Right ventricle myocardium superior (tissue), 1 donor: Measurements from ENCODE around the gene ZNF714. TPM values are rescaled to one million over a fixed set of nuclear protein-coding genes. Genes with fewer than 3 reads are reported as not detected.
"Not testable (repeated sequence)": the region's sequence is repeated elsewhere in the genome, so short reads cannot be mapped to it uniquely, and the experiment has no call there.

Experiments
- ATAC-seq: fragments of 200-7000 bp; cut with Tn5 transposase; one replicate; pipeline ENCODE4 v1.9.1; 2020; ENCODE audit warnings: mild to moderate bottlenecking; ENCODE audit not compliant: poor library complexity
- DNase-seq: peaks from one replicate; pipeline ENCODE4 v3.0.0-alpha.2; 2020
- intact Hi-C: fragments of 100-400 bp; cut with DNase I; formaldehyde crosslinking; loops from one replicate; pipeline ENCODE4 v1.11.2; 2022
- total RNA-seq: library from RNA; stranded (reverse); fragmentation: NEBNext Ultra II Directional; extraction: Animal tissue kit (Norgen Biotek cat#: 25700); gene quantifications from one replicate; pipeline ENCODE4 v1.2.1, GENCODE V29; 2021
- donor health status: DM: no; HTN: yes; CAD: no; lungs with severe emphysema.

The ZNF714 gene
- total RNA-seq, 1 donor from 2014 or later: 2.2 TPM

DNA sequence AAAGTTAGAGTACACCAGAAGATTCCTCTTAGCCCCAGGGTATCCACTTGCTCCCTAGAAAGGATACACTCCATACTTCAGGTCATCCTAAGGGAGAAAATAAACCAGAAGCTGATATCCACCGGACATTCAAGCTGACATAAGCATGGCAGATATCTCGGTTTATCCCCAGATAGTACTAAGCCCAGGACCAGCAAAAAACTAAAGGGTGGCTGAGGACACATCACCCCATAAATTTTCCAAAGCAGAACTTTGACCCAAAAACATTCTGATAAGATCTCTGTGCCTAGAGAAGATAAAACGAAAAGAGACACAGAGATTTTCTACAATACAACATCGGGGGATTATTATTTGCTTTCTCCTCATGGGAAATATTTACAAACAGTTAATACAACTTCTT lies 45.9 kb downstream of the ZNF714 start:
- intact Hi-C loops: no loop called here
- DNase-seq: no peak
- no peak for ATAC-seq

DNA sequence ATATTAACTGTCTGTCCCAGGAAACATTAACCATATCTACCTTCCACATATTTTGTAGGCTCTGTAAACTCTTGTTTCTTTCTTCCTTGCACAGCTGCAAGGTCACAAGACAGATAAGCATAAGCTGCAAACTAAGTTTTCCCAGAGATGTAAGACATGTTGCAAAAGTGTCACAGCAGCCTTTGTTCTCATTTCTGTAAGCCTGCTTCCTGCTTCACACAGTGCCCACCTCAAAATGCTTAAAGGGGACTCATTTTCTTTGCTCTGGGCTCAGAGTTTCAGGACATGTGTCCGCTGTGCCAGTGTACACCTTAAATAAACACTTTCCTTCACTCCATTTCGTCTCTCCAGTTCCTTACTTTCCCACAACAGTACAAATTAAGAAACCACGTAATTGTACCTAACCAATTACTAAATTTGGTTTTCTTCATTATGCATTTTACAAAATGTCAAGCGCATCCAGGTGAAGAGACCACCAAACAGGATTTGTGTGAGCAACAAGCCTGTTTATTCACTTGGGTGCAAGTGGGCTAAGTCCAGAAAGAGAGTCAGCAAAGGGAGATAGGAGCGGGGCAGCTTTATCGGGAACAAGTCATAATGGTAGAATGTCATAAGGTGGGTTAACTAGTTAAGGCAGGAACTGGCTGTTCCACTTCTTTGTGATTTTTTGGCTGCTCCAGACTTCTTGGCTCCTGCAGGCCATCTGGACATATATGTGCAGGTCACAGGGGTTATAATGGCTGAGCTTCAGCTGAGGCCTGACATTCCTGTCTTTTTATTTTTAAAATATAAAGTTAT lies 47.1 kb downstream of the ZNF714 start:
- DNase-seq (no peak), ATAC-seq (no peak)
- intact Hi-C loops: no loop called here

DNA sequence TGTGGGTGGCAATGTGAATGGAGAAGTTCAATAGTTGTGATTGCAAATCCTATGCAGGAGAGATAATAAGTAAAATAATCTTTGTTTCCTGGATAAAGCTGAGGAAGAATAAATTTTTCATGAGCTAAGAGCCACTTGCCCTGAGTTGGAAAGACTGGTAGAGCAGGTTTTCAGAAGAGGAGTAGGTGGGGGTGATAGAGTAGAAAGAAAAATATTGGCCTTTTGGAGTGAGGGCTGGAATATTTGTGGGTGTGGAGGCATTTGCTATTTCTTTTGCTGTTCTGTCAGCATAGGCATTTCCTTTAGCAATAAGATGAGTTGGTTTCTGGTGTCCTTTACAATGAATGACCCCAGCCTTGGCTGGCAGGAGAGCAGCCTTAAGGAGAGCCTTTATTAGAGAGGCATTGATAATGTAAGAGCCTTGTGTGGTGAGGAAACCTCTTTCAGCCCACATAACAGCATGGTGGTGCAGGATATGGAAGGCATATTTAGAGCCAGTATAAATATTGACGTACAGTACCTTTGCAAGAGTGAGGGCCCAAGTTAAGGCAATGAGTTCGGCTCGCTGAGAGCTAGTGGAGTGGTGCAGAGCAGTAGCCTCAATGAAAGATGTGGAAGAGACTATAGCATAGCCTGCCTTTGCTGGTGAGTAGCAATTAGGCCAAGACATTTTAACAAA lies 48.2 kb downstream of the ZNF714 start:
- intact Hi-C loops: no loop called here
- ATAC-seq (no peak), DNase-seq (no peak)

DNA sequence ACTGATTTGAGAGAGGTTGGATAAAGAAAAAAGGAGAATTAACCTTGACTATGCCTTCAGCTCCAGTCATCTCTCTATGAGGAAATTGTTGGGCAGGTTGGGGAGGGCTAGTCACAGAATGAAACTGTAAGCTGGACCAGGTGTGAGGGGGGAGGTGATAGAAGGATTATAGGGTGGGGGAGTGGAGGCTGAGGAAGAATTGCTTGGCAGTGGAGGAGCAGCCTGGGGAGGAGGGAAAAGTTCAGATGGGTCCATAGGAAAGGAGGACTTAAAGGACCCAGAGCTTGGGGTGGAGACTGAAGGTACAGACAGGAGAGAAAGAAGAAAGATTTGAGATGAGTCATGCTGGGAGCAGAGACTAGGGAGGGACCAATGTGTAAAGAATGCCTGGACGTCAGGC lies 51.6 kb downstream of the ZNF714 start:
- no peak for ATAC-seq

DNA sequence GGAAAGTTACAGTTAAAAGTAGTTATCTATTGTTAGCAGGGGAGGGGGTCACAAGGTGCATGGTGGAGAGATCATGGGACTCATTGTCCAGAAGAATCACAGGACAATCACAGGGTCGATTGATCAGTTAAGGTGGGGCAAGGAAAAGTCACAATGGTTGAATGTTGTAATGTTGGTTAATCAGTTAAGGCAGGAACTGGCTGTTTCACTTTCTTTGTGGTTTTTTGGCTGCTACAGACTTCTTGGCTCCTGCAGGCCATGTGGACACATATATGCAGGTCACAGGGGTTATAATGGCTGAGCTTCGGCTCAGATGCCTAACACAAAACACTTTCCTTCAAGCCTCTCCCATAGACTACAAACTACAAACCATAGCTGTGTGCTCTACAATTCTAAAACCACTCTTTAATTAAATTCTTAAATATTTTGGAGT lies 52.9 kb downstream of the ZNF714 start:
- ATAC-seq (no peak), DNase-seq (no peak)
- intact Hi-C loops: no loop called here

More for the DNA sequence above, 51.6 kb downstream of the ZNF714 start:
- intact Hi-C loops: no loop called here
- DNase-seq: no peak

DNA sequence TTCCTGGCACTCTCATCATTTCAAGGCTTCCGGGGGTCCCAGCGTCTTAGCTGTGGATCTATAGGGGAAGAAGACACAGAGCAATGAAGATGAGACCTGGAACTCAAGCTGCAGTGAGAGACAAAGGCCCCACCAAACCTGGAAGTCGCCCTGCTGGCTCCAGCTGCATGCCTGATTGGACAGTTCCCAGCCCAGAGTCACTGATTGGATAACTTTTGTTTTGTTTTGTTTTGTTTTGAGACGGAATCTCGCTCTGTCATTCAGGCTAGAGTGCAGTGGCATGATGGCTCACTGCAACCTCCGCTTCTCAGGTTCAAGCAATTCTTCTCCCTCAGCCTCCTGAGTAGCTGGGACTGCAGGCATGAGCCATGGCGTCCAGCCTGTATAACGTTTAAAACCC lies 53.4 kb downstream of the ZNF714 start:
- ATAC-seq: no peak
- intact Hi-C loops: no loop called here
- no peak for DNase-seq

DNA sequence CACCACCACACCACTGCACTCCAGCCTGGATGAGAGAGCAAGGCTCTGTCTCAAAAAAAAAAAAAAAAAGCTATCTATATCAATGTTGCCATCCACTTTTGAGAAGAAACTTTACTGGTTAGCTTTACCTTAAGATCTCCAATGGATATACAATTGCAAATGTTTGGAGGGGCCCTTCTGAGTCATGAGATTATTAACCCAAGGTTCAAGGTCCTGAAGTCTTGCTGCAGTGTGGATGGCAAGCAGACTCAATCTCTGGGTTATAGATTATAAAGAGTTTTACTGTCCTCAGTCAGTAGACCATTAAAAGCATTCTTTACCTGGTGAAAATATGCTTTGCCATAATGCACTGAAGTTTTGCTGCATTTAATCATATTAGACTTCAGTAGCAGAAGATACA lies 56.1 kb downstream of the ZNF714 start:
- DNase-seq: no peak
- ATAC-seq: no peak
- intact Hi-C loops: no loop called here

DNA sequence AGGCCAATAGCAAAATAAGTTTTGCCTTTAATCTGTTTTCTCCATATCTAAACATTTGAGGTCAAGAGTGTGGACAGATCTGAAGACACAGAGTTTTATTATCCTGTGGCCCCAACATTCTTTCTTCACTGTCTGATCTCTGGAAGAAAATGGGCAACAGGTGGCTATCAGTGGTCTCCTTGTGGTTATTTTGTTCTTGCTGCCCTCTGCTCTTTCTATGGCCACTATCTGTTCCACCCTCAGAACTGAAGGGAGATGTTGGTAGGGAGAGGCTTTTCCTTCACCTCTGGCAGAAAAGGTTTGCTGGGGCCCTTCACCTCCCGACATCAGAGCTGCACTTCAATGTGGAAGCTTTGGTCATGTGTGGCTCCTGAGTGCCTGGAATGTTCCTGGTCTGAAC lies 59.0 kb downstream of the ZNF714 start:
- intact Hi-C loops, DNase-seq, ATAC-seq: not testable (repeated sequence)

DNA sequence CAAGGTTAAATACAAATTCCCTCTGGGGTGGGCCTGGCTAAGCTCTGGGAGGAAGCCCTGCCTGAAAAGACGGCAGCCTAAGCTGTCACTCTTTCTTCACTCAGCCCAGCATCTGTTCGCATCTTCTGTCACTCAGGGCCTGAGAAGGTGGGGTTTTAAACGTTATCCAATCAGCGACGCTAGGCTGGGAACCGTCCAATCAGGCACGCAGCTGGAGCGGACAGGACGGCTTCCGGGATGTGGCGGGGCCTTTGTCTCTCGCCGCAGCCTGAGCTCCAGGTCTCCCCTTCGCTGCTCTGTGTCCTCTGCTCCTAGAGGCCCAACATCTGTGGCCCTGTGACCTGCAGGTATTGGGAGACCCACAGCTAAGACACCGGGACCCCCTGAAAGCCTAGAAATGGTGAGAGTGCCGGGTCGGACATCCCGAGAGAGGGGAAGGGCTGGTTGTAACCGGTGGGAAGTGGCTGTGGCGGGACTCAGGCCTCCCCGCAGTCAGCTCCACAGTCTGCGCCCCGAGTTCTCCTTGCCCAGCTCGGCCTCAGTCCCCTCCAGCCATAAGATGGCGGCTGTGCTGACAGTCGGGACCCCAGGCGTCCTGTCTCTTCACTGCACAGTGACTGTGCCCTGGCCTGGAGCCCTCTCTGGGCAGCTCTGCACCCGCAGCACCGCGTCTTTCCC lies 59.9 kb downstream of the ZNF714 start, which contains the start of gene ZNF431:
Gene ZNF431 (plus strand): TSS at position 254 of the 678 bp plus-strand sequence. CDS start 144 bp downstream, at position 398.
- ATAC-seq: peak; percentile 99
- DNase-seq: peak; percentile 95
- intact Hi-C loops: no loop called here

DNA sequence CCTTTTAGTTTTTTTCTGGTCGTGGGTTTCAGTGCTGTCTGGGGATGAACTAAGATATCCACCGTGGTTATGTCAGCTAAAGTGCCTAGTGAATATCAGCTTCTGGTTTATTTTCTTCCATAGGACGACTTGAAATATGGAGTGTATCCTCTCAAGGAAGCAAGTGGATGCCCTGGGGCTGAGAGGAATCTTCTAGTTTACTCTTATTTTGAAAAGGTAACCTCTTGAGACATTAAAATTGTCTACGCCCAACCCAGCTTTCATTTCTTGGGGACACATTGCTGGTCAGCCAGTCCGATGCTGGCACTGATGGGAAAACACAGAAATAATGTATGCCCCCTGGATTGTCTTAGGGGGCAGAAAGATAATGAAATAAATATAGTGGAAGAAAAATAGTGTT lies 61.4 kb downstream of the ZNF714 start:
- intact Hi-C loops: no loop called here
- ATAC-seq (no peak), DNase-seq (no peak)

DNA sequence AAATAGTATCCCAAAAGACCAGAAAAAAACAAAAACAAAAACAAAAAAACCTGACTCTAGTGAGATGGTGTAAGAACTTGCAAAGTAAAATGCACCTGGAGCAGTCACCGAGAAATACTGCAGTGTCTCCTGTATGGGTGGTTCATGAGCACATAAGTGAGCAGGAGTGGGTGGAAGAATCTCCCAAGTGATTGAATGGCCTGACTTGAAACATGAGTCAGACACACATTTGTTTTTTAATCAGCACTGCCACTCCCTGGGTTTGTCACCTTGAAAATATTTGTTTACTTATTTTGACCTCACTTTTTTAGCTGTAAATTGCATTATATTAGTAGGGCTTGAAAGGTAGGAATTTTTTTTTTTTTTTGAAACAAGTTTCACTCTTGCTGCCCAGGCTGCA lies 61.9 kb downstream of the ZNF714 start:
- intact Hi-C loops: no loop called here
- ATAC-seq (no peak), DNase-seq (no peak)

DNA sequence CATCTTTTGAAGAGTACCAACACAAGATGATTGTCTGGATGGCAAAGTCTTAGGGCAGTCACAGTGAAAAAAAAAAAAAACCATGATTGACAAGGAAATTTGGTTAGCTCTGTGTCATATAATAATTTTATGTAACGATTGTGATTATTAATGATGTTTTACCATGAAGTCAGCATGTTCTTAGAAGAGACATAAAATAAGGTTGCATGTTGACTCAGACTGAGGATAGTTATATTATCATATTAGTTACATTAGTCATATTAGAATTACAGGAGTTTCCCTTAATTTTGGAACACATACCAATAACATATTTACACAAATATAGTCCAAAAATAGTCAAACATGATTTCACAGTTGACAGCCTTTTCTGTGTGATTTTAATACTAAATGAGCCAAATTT lies 65.5 kb downstream of the ZNF714 start:
- no peak for ATAC-seq
- intact Hi-C loops: no loop called here
- no peak for DNase-seq

DNA sequence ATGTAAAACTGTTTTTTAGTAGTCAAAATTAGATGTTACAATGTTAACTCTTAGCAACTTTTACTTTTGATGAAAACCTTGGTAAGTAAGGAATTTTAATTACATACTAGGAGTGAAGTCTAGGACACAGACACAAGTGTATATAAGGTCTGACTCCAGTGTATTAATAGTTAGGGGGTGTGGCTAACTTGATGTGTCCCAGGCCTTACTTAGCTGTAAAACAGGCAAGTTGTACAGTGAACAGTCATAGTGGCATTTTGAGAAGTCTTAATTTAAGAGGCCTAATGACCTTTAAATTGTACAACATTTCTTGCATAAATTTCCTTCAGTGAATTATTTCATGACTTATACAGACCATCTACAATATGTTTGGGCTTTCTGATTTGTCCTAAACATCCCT lies 66.7 kb downstream of the ZNF714 start:
- DNase-seq (no peak), ATAC-seq (peak; percentile 79)
- intact Hi-C loops: no loop called here

DNA sequence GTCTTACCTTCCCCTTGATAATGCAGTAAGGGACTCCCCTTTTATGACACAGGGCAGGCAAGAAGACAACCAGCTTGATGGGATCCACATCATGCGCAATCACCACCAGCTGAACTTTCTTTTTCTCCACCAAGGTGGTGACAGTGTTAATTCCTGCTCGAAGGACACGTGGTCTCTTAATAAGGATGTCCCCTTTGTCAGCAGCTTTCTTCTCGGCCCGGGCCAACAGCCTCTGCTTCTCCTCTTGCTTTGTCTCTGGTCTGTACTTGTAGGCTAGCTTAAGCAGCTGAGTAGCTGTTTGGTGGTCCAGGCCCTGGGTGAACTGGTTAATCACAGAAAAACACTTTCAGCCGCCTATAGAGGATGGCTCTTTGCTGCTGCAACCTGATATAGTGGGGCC lies 67.9 kb downstream of the ZNF714 start:
- ATAC-seq (no peak), DNase-seq (no peak)
- intact Hi-C loops: no loop called here

DNA sequence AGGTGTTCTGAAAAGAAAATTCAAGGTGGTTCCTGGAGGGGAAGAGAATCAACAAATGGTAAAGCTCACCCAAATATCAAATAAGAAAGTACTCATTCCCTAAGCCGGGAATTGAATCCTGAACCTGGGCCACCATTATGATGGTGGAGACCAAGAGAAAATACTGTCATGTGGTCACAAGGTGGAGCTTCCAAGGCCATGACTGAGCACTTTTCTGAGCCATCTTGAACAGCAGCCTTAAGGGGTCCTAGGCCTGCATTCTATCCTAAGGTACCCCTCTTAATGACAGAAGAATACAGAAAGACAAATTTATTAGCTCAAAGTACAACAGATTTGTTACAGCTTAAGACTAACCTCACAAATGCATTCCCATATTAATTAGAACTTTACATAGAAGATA lies 69.5 kb downstream of the ZNF714 start:
- no peak for ATAC-seq
- intact Hi-C loops: no loop called here
- no peak for DNase-seq

DNA sequence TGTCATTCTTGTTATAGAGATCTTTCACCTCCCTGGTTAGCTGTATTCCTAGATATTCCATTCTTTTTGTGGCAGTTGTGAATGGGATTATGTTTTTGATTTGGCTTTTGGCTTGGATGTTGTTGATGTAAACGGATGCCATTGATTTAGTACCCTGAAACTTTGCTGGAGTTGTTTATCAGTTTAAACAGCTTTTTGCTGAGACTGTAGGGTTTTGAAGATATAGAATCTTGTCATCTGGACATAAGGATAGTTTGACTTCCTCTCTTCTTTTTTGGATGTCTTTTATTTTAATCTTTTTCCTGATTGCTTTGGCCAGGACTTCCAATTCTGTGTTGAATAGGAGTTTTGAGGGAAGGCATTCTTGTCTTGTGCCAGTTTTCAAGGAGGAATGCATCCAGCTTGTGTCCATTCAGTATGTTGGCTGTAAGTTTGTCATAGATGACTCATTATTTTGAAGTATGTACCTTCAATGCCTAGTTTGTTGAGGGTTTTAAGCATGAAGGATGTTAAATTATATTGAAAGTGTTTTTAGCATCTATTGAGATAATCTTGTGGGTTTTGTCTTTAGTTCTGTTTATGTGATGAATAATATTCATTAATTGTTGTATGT lies 76.6 kb downstream of the ZNF714 start:
- intact Hi-C loops: no loop called here
- DNase-seq: no peak
- ATAC-seq: no peak

DNA sequence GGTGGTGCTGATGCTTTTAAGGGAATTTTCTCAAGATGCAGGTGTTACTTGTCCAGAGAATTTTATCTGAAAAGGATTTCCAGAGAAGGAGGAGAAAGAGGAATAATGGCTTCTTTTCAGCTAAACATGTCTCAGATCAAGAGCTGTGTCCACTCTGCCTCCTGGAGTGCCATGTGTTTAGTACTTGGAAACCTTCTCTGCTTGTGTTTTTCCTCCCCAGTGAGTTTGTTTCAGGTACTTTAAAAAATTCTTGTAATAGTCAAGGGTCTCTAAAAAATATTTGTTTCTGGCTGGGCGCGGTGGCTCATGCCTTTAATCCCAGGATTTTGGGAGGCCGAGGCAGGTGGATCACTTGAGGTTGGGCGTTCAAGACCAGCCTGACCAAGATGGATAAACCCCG lies 82.5 kb downstream of the ZNF714 start:
- DNase-seq: no peak
- intact Hi-C loops: no loop called here
- ATAC-seq: no peak

DNA sequence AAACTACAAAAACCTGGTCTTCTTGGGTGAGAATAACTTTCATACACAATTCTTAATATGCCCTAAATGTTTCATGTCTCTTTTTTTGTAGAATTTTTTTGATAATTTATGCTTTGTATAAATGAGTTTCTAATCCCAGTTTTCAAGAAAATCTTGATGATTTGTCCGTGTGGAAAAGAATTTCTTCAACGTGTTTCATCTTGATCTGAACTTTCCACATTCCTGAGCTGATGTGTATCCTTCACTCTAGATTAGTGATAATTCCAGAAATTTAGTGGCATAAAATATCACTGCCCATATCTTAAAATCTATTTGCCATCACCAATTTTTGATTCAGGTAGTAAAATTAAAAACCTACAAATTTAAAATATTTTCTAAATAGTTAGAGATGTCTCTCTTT lies 84.4 kb downstream of the ZNF714 start:
- ATAC-seq (no peak), DNase-seq (no peak)
- intact Hi-C loops: no loop called here
